K562 (cell line): ENCODE results near the gene ZNF462. TPM values are rescaled to one million over a fixed set of nuclear protein-coding genes. Genes with fewer than 3 reads are reported as not detected.
"Not testable (repeated sequence)": the region's sequence is repeated elsewhere in the genome, so short reads cannot be mapped to it uniquely, and the experiment has no call there.

Source experiments
- ATAC-seq: fragments of 200-7000 bp; cut with Tn5 transposase; 3 replicates; pipeline ENCODE4 v1.9.1; 2020; ENCODE audit warnings: moderate library complexity
- BruUV-seq: library from RNA; stranded (reverse); fragments of 400-500 nt; replicated peaks from 2 replicates; lab custom pipeline; 2021; lab: Mats Ljungman, UMichigan
- CTCF ChIA-PET: fragments of 300-600 bp; formaldehyde crosslinking; extraction: SDS; loops from one replicate; lab custom pipeline; 2021; ENCODE audit warnings: low intra/inter-chr PET ratio; lab: Yijun Ruan, JAX
- POLR2A ChIA-PET: fragments of 300-600, 350-650 bp; sonication (Branson Sonifier 250); formaldehyde crosslinking; extraction: SDS; loops from one replicate; lab custom pipeline; 2021; ENCODE audit warnings: antibody characterized with exemption, inconsistent platforms; lab: Yijun Ruan, JAX
- DNase-seq, 4 experiments: peaks; one replicate each; pipeline versions ENCODE4 v3.0.0 to v3.0.0-alpha.2; 2011 to 2018; ENCODE audit warnings: low spot score in 3 of 4, mixed read lengths in 3 of 4; ENCODE audit errors: extremely low read depth in 1 of 4
- FAIRE-seq: peaks from 2 replicates; lab custom pipeline; 2011; peaks lifted over from hg19 to GRCh38; lab: Jason Lieb, UNC
- H2AFZ ChIP-seq: 2 replicates; pipeline ENCODE4 v1.6.0; 2011; ENCODE audit warnings: low read depth, low read length, control low read depth, inconsistent platforms
- H3K27ac ChIP-seq: fragments of 200-600 bp; 3 replicates; pipeline ENCODE4 v1.8.0; 2011; ENCODE audit warnings: low read depth, mild to moderate bottlenecking, control low read depth, inconsistent platforms, low read length, moderate library complexity, mixed read lengths; ENCODE audit errors: extremely low read depth
- H3K27me3 ChIP-seq, 2 experiments: fragments of 300-600 bp in 1 of 2; 2 replicates in 1 of 2; 3 replicates in 1 of 2; pipeline versions ENCODE4 v1.6.0 to v1.8.0; 2011; ENCODE audit warnings: inconsistent platforms in 2 of 2, low read length in 2 of 2, mild to moderate bottlenecking in 1 of 2, mixed read lengths in 1 of 2, moderate library complexity in 1 of 2; ENCODE audit not compliant: control insufficient read depth in 2 of 2, insufficient read depth in 2 of 2
- H3K36me3 ChIP-seq: fragments of 300-600 bp; 3 replicates; pipeline ENCODE4 v1.8.0; 2011; ENCODE audit warnings: mild to moderate bottlenecking, low read length, inconsistent platforms; ENCODE audit not compliant: control insufficient read depth, insufficient read depth
- H3K4me1 ChIP-seq, 2 experiments: fragments of 200-600 bp in 1 of 2; replicated peaks in 1 of 2; 2 replicates in 1 of 2; 3 replicates in 1 of 2; pipeline versions ENCODE4 v1.5.1 to v1.8.0; 2011; ENCODE audit warnings: inconsistent platforms in 2 of 2, low read length in 2 of 2, mild to moderate bottlenecking in 1 of 2, mixed read lengths in 1 of 2, moderate library complexity in 1 of 2; ENCODE audit not compliant: control insufficient read depth in 2 of 2, insufficient read depth in 2 of 2
- H3K4me2 ChIP-seq: 2 replicates; pipeline ENCODE4 v1.6.1; 2011; ENCODE audit warnings: low read length, control low read depth, inconsistent platforms, mixed read lengths; ENCODE audit not compliant: insufficient read depth
- H3K4me3 ChIP-seq: fragments of 200-600 bp; sonication (generic), shearing (Covaris generic); 2 replicates; pipeline ENCODE4 v1.5.1; 2016; ENCODE audit warnings: control low read depth, inconsistent platforms
- H3K79me2 ChIP-seq: fragments of 200-600 bp; 3 replicates; pipeline ENCODE4 v1.8.0; 2011; ENCODE audit warnings: low read length, inconsistent platforms; ENCODE audit not compliant: control insufficient read depth, insufficient read depth
- H3K9ac ChIP-seq, 2 experiments: 2 replicates each; pipeline versions ENCODE4 v1.6.0 to v1.6.1; 2011; ENCODE audit warnings: low read depth in 2 of 2, low read length in 2 of 2, control low read depth in 1 of 2, inconsistent platforms in 1 of 2, mild to moderate bottlenecking in 1 of 2, mixed read lengths in 1 of 2; ENCODE audit not compliant: insufficient read depth in 1 of 2
- H3K9me1 ChIP-seq: one replicate; pipeline ENCODE4 v1.6.0; 2011; ENCODE audit warnings: inconsistent platforms, mild to moderate bottlenecking, low read length, moderate library complexity; ENCODE audit not compliant: control insufficient read depth, insufficient read depth
- H3K9me3 ChIP-seq: replicated peaks from 2 replicates; pipeline ENCODE4 v1.5.1; 2011; ENCODE audit warnings: low read depth, low read length, inconsistent platforms; ENCODE audit not compliant: control insufficient read depth, insufficient read depth
- H4K20me1 ChIP-seq: replicated peaks from 2 replicates; pipeline ENCODE4 v1.6.1; 2011; ENCODE audit warnings: low read length, inconsistent platforms, mixed read lengths; ENCODE audit not compliant: control insufficient read depth, insufficient read depth
- CAMTA2 ChIP-seq: fragments of 250-450 bp; sonication (Bioruptor Pico); conservative IDR thresholded peaks from 2 replicates; pipeline ENCODE4 v1.5.1; 2022
- ZNF282 ChIP-seq: sonication (generic); formaldehyde crosslinking; IDR thresholded peaks from 2 replicates; pipeline ENCODE4 v1.8.1; 2023; ENCODE audit warnings: missing genetic modification reagents
- ZNF785 ChIP-seq: fragments of 250-450 bp; sonication (Bioruptor Pico); IDR thresholded peaks from 2 replicates; pipeline ENCODE4 v1.4.0; 2020; ENCODE audit warnings: mild to moderate bottlenecking
- WGBS: fragments of 100-300 bp; shearing (Covaris generic); methylation state at CpG from one replicate; pipeline ENCODE4 v1.1.6; 2016; ENCODE audit warnings: low coverage, mixed read lengths; ENCODE audit not compliant: insufficient coverage; ENCODE audit errors: missing lambda C conversion rate; 5-methylcytosine and 5-hydroxymethylcytosine counted together
- in situ Hi-C: fragments of 300-500 bp; cut with MboI; formaldehyde crosslinking; loops from 4 replicates; pipeline ENCODE4 v1.15.0; 2018; ENCODE audit warnings: inconsistent platforms, mixed read lengths
- intact Hi-C: fragments of 100-400 bp; cut with micrococcal nuclease; formaldehyde crosslinking; loops from 2 replicates; pipeline ENCODE4 v1.14.2; 2022
- polyA plus RNA-seq, 8 experiments: library from polyadenylated mRNA; depleted of rRNA in 4 of 8; stranded (reverse) in 5 of 8; unstranded in 3 of 8; fragments of >200 nt; fragmentation: Nextera tagmentation in 2 of 8; fragmentation: Illumina TruSeq in 1 of 8; extraction: Ambion mirVana in 2 of 8; extraction: Trizol in 1 of 8; gene quantifications; 2 replicates each; pipeline versions ENCODE4 v1.2.1 to v1.2.3, GENCODE V29; 2011 to 2014; ENCODE audit warnings: inconsistent platforms in 1 of 8, missing spikeins in 1 of 8
- total RNA-seq, 7 experiments: library from RNA; depleted of rRNA in 6 of 7; stranded (reverse); fragments of >200 nt in 6 of 7; fragmentation: Illumina TruSeq in 2 of 7; extraction: Trizol in 2 of 7; gene quantifications; 2 replicates each; pipeline versions ENCODE4 v1.2.1 to v1.2.3, GENCODE V29; 2011 to 2021; ENCODE audit warnings: low replicate concordance in 1 of 7
- TF ChIP-seq, protein P1 (sequence below): fragments of 200-400 bp; formaldehyde crosslinking; IDR thresholded peaks from 2 replicates; pipeline ENCODE4 v1.6.1; 2017; ENCODE audit warnings: mild to moderate bottlenecking, low read depth, low read length, moderate library complexity
- TF ChIP-seq, protein P2 (sequence below), 2 experiments: fragments of 450-650 bp in 1 of 2; sonication (generic) in 1 of 2; formaldehyde crosslinking in 1 of 2; IDR thresholded peaks in 1 of 2; conservative IDR thresholded peaks in 1 of 2; 2 replicates each; pipeline versions ENCODE4 v1.6.1 to v1.8.1; 2016 to 2023; ENCODE audit warnings: mild to moderate bottlenecking in 2 of 2, moderate library complexity in 2 of 2, inconsistent platforms in 1 of 2, missing genetic modification reagents in 1 of 2
- TF ChIP-seq, protein P3 (sequence below): fragments of 450-650 bp; formaldehyde crosslinking; IDR thresholded peaks from 2 replicates; pipeline ENCODE4 v1.4.0; 2020; ENCODE audit warnings: mild to moderate bottlenecking, moderate library complexity
- TF ChIP-seq, protein P4 (sequence below): fragments of 250-450 bp; sonication (Bioruptor Pico); IDR thresholded peaks from 2 replicates; pipeline ENCODE4 v1.5.0; 2020; ENCODE audit warnings: mild to moderate bottlenecking, borderline replicate concordance

The ZNF462 gene
- total and polyA plus RNA-seq, 9 of the 15 experiments (the other 6 are each of a cell fraction or from before 2014, with no cell fraction given), result 0.20 TPM; not detected in 8

DNA sequence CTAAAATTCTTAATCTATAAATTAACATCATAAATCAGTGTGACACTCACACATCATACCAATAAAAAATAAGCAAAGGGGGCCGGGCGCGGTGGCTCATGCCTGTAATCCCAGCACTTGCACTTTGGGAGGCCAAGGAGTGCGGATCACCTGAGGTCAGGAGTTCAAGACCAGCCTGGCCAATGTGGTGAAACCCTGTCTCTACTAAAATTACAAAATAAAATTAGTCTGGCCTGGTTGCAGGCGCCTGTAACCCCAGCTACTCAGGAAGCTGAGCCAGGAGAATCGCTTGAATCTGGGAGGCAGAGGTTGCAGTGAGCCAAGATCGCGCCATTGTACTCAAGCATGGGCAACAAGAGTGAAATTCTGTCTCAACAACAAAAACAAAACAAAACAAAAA is 11.3 kb upstream of the ZNF462 start:
- in situ Hi-C loops, H4K20me1 ChIP-seq, BruUV-seq, H3K36me3 ChIP-seq, CTCF ChIA-PET, H3K27me3 ChIP-seq, H3K4me1 ChIP-seq, ATAC-seq, intact Hi-C loops, H3K27ac ChIP-seq, H3K79me2 ChIP-seq, H3K4me3 ChIP-seq, FAIRE-seq, H3K9ac ChIP-seq, H3K4me2 ChIP-seq, H2AFZ ChIP-seq, H3K9me3 ChIP-seq, POLR2A ChIA-PET, DNase-seq, H3K9me1 ChIP-seq: not testable (repeated sequence)
- under 1% methylated on average over 8 of the region's 8 CpGs for WGBS

DNA sequence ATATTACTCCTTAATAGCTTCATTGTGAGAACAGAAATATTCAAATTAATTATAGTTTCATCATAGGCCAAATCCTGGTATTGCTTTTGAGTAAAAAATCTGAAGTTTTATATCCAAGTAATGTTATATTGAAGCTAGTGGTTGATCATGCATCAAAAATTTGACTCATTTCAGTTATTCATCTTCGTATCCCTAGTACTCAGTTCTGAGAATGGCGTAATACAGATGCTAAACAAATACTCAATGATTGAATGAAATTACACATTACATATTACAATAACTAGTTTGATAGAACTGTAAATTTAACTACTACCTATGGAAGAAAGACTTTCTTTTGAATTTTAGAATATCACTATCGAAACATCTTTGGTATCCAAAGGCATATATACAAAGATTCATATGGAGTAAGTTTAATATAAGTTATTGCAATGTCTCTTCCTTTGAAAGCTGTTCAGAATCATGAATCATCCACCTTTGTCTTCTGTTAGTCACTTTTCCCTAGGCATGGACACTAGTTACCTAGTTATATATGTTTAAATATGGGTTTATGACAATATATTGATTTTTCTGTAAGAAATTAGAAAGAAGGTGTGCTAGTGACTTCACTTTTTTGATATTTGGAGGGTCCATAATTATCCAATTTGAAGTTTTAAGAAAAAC is 5.0 kb upstream of the ZNF462 start:
- H3K27ac ChIP-seq, result no peak overlapping the region
- 0% methylated on average over 3 of the region's 3 CpGs for WGBS
- FAIRE-seq (no peak), ATAC-seq (no peak), DNase-seq (no peak)
- no peak overlapping the region for H2AFZ ChIP-seq
- in situ Hi-C loops, result no loop called here
- no peaks in the 10 kb centered on the region for H3K79me2 ChIP-seq
- H3K4me1 ChIP-seq, result no peaks in the 10 kb centered on the region
- H4K20me1 ChIP-seq, result no peaks in the 10 kb centered on the region
- CTCF ChIA-PET, result no interaction called here
- H3K9me1 ChIP-seq, result no peaks in the 10 kb centered on the region
- no peaks in the 10 kb centered on the region for H3K36me3 ChIP-seq
- no peak overlapping the region for H3K4me2 ChIP-seq
- no TSS peak for BruUV-seq
- intact Hi-C loops, result no loop called here
- H3K27me3 ChIP-seq, result peaks cover 0 to 5% of the 10 kb centered on the region in 2 experiments; a peak in 2 of 5 replicates
- H3K9ac ChIP-seq, result no peak overlapping the region
- no peaks in the 10 kb centered on the region for H3K9me3 ChIP-seq
- H3K4me3 ChIP-seq, result no peak overlapping the region
- POLR2A ChIA-PET, result no interaction called here
- no peak for TF ChIP-seq ZNF785
- TF ChIP-seq, protein P1, sequence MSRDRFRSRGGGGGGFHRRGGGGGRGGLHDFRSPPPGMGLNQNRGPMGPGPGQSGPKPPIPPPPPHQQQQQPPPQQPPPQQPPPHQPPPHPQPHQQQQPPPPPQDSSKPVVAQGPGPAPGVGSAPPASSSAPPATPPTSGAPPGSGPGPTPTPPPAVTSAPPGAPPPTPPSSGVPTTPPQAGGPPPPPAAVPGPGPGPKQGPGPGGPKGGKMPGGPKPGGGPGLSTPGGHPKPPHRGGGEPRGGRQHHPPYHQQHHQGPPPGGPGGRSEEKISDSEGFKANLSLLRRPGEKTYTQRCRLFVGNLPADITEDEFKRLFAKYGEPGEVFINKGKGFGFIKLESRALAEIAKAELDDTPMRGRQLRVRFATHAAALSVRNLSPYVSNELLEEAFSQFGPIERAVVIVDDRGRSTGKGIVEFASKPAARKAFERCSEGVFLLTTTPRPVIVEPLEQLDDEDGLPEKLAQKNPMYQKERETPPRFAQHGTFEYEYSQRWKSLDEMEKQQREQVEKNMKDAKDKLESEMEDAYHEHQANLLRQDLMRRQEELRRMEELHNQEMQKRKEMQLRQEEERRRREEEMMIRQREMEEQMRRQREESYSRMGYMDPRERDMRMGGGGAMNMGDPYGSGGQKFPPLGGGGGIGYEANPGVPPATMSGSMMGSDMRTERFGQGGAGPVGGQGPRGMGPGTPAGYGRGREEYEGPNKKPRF, result no peak
- TF ChIP-seq, protein P2, sequence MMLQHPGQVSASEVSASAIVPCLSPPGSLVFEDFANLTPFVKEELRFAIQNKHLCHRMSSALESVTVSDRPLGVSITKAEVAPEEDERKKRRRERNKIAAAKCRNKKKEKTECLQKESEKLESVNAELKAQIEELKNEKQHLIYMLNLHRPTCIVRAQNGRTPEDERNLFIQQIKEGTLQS (IDR thresholded peaks at IDR 0.05), result no peak
- TF ChIP-seq, protein P2 (CRISPR knock-in tag; conservative IDR thresholded peaks at IDR 0.05), result no peak
- TF ChIP-seq CAMTA2, result no peak
- no peak for TF ChIP-seq ZNF282
- TF ChIP-seq, protein P3, sequence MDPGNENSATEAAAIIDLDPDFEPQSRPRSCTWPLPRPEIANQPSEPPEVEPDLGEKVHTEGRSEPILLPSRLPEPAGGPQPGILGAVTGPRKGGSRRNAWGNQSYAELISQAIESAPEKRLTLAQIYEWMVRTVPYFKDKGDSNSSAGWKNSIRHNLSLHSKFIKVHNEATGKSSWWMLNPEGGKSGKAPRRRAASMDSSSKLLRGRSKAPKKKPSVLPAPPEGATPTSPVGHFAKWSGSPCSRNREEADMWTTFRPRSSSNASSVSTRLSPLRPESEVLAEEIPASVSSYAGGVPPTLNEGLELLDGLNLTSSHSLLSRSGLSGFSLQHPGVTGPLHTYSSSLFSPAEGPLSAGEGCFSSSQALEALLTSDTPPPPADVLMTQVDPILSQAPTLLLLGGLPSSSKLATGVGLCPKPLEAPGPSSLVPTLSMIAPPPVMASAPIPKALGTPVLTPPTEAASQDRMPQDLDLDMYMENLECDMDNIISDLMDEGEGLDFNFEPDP (CRISPR knock-in tag), result no peak
- TF ChIP-seq, protein P4, sequence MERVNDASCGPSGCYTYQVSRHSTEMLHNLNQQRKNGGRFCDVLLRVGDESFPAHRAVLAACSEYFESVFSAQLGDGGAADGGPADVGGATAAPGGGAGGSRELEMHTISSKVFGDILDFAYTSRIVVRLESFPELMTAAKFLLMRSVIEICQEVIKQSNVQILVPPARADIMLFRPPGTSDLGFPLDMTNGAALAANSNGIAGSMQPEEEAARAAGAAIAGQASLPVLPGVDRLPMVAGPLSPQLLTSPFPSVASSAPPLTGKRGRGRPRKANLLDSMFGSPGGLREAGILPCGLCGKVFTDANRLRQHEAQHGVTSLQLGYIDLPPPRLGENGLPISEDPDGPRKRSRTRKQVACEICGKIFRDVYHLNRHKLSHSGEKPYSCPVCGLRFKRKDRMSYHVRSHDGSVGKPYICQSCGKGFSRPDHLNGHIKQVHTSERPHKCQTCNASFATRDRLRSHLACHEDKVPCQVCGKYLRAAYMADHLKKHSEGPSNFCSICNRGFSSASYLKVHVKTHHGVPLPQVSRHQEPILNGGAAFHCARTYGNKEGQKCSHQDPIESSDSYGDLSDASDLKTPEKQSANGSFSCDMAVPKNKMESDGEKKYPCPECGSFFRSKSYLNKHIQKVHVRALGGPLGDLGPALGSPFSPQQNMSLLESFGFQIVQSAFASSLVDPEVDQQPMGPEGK (CRISPR knock-in tag), result no peak
